Kidney (tissue), 14 donors: ENCODE data around the gene TIMM50. TPM values are rescaled to one million over a fixed set of nuclear protein-coding genes. Genes with fewer than 3 reads are reported as not detected.

Experiments
- DNase-seq, 5 donors: peaks; one replicate each; pipeline ENCODE4 v3.0.0-alpha.2; 2013 to 2020
- FAIRE-seq: peaks from 2 replicates; lab custom pipeline; 2012; peaks lifted over from hg19 to GRCh38; lab: Jason Lieb, UNC
- H3K27ac ChIP-seq, 2 donors: one replicate each; pipeline ENCODE4 v1.7.0; 2013; ENCODE audit warnings: low read depth in 2 of 2, low read length in 2 of 2, inconsistent platforms in 1 of 2
- H3K27me3 ChIP-seq: one replicate; pipeline ENCODE4 v1.7.1; 2013; ENCODE audit warnings: low read length, inconsistent platforms; ENCODE audit not compliant: control insufficient read depth, insufficient read depth
- H3K36me3 ChIP-seq, 3 donors: one replicate each; pipeline versions ENCODE4 v1.7.0 to v1.7.1; 2013; ENCODE audit warnings: low read length in 3 of 3, control low read depth in 1 of 3, inconsistent platforms in 1 of 3; ENCODE audit not compliant: insufficient read depth in 3 of 3, control insufficient read depth in 2 of 3
- H3K4me1 ChIP-seq, 3 donors: one replicate each; pipeline versions ENCODE4 v1.7.0 to v1.7.1; 2013; ENCODE audit warnings: low read length in 3 of 3, inconsistent platforms in 1 of 3, low read depth in 1 of 3; ENCODE audit not compliant: control insufficient read depth in 2 of 3, insufficient read depth in 2 of 3
- H3K4me3 ChIP-seq, 3 donors: one replicate each; pipeline versions ENCODE4 v1.7.0 to v1.8.1; 2013; ENCODE audit warnings: low read length in 3 of 3, control low read depth in 1 of 3, inconsistent platforms in 1 of 3
- H3K9ac ChIP-seq, 3 donors: one replicate each; pipeline versions ENCODE4 v1.7.0 to v1.7.1; 2013; ENCODE audit warnings: low read length in 3 of 3, control low read depth in 1 of 3, inconsistent platforms in 1 of 3
- H3K9me3 ChIP-seq, 3 donors: one replicate each; pipeline versions ENCODE4 v1.7.0 to v1.7.1; 2013; ENCODE audit warnings: low read length in 3 of 3, control low read depth in 1 of 3, inconsistent platforms in 1 of 3; ENCODE audit not compliant: control insufficient read depth in 2 of 3, insufficient read depth in 1 of 3
- intact Hi-C: fragments of 100-400 bp; cut with DNase I; formaldehyde crosslinking; loops from one replicate; pipeline ENCODE4 v1.11.1; 2022
- polyA plus RNA-seq: library from polyadenylated mRNA; stranded (reverse); fragments of 350-450 nt; fragmentation: Illumina TruSeq; extraction: RNeasy Lipid Tissue Mini Kit (QIAGEN cat#74804); gene quantifications from one replicate; pipeline ENCODE4 v1.2.3, GENCODE V29; 2014; ENCODE audit warnings: low read depth, low replicate concordance; ENCODE audit not compliant: insufficient read depth
- total RNA-seq: library from RNA; stranded (reverse); fragmentation: NEBNext Ultra II Directional; extraction: Animal tissue kit (Norgen Biotek cat#: 25700); gene quantifications from one replicate; pipeline ENCODE4 v1.2.1, GENCODE V29; 2021
- TF ChIP-seq, protein P1 (sequence below): IDR thresholded peaks from 3 replicates; pipeline ENCODE4 v1.5.1; 2012; ENCODE audit warnings: mild to moderate bottlenecking, moderate library complexity, borderline replicate concordance; ENCODE audit not compliant: insufficient read depth; ENCODE audit errors: extremely low read depth
- donor health status: control.
- donor health status: control.
- donor health status: control.
- donor health status: control.
- donor health status: control.
- donor health status: DM: yes; HTN: yes; CAD: no.
- donor health status: Normal renal cell carcinoma (clear cell type).

TIMM50 gene
- total and polyA plus RNA-seq, 2 donors from 2014 or later, result 52.4 to 74.4 TPM

DNA sequence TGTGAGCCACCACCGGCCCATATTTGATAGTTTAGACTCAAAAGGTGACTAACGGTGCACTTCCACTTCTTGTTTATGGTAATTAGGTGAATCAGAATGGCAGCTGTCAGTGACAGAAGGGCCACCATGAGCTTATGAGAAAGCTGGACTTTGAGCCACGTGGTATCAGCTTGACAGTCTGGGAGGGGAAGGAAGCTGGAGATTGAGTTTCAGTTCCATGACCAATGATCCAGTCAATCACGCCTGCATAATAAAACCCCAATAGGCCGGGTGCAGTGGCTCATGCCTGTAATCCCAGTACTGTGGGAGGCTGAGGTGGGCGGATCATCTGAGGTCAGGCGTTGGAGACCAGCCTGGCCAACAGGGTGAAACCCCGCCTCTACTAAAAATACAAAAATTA, 43.9 kb downstream of the TIMM50 start:
- Histone ChIP-seq H3K36me3 (no peaks in the 10 kb centered on the region), H3K9ac (no peak overlapping the region), H3K9me3 (no peaks in the 10 kb centered on the region), H3K27ac (no peak overlapping the region), H3K4me3 (no peak overlapping the region), H3K4me1 (no peaks in the 10 kb centered on the region), H3K27me3 (no peaks in the 10 kb centered on the region)
- TF ChIP-seq, protein P1, sequence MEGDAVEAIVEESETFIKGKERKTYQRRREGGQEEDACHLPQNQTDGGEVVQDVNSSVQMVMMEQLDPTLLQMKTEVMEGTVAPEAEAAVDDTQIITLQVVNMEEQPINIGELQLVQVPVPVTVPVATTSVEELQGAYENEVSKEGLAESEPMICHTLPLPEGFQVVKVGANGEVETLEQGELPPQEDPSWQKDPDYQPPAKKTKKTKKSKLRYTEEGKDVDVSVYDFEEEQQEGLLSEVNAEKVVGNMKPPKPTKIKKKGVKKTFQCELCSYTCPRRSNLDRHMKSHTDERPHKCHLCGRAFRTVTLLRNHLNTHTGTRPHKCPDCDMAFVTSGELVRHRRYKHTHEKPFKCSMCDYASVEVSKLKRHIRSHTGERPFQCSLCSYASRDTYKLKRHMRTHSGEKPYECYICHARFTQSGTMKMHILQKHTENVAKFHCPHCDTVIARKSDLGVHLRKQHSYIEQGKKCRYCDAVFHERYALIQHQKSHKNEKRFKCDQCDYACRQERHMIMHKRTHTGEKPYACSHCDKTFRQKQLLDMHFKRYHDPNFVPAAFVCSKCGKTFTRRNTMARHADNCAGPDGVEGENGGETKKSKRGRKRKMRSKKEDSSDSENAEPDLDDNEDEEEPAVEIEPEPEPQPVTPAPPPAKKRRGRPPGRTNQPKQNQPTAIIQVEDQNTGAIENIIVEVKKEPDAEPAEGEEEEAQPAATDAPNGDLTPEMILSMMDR, result no peak
- DNase-seq (peak in 4 of 5 donors; percentile 44 to 61 (median 52)), FAIRE-seq (no peak)
- intact Hi-C loops, result no loop called here

DNA sequence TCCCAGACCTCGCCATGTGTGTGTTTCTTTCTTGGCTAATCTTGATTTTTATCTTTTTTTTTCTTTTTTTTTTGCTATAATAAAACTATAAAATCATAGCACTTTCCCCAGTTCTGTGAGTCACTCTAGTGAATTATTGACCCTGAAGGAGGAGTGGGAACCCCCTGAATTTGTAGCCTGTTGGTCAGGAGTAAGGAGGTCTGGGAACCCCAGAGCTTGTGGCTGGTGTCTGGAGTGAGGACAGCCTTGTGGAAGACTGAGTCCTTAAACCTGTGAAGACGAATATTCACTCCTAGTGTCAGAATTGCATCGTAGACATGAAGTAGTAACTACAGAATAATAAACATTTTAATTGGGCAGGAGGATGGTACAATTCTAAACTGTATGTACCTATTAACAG, 44.6 kb downstream of the TIMM50 start:
- Histone ChIP-seq H3K27ac (no peak overlapping the region), H3K4me3 (no peak overlapping the region), H3K36me3 (no peaks in the 10 kb centered on the region), H3K9me3 (no peaks in the 10 kb centered on the region), H3K27me3 (no peaks in the 10 kb centered on the region), H3K9ac (no peak overlapping the region), H3K4me1 (no peaks in the 10 kb centered on the region)
- no peak for DNase-seq
- no peak for FAIRE-seq
- intact Hi-C loops, result no loop called here
- TF ChIP-seq, protein P1, result no peak

DNA sequence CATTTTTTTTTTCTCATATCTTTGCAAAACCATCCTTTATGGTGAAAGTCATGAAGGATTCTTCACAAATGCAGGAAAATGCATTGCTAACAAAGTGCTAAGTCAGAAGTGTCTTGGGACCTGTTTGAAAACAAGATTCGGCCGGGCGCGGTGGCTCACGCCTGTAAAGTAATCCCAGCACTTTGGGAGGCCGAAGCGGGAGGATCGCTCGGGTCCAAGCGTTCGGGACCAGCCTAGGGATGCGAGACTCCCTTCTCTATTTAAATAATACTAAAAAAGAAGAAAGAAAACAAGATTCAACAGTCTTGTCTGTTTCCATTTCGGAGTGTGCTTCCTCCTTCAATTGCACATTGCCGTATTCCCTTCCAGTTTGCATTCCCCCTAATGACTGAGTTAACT, 51.2 kb downstream of the TIMM50 start:
- Histone ChIP-seq H3K9ac (peak overlapping the region; percentile 27 to 83 (median 82)), H3K27me3 (no peaks in the 10 kb centered on the region), H3K4me3 (peak overlapping the region; percentile 78 to 86 (median 81)), H3K9me3 (no peaks in the 10 kb centered on the region), H3K36me3 (no peaks in the 10 kb centered on the region), H3K27ac (peak overlapping the region in 1 of 2 donors; percentile 66), H3K4me1 (peaks cover 0 to 5% (median 0%) of the 10 kb centered on the region in 3 donors)
- no peak for DNase-seq
- TF ChIP-seq, protein P1, result no peak
- FAIRE-seq, result no peak
- intact Hi-C loops, result loop anchor here (10.0 kb wide), 1 partner anchor 57 kb away; no protein-coding TSS in a partner anchor
